Mesendoderm (in vitro differentiated cells): ENCODE measurements around the gene HOXA10.

ENCODE experiments used
- DNase-seq: peaks from one replicate; pipeline ENCODE4 v3.0.0; 2013
- H2AK5ac ChIP-seq: 2 replicates; pipeline ENCODE4 v1.6.1; 2013; ENCODE audit warnings: low read length, inconsistent platforms
- H2BK120ac ChIP-seq: 2 replicates; pipeline ENCODE4 v1.6.1; 2013; ENCODE audit warnings: low read depth, mild to moderate bottlenecking, low read length, moderate library complexity, mixed read lengths
- H2BK15ac ChIP-seq: replicated peaks from 2 replicates; pipeline ENCODE4 v1.6.1; 2013; ENCODE audit warnings: low read depth, mild to moderate bottlenecking, moderate library complexity
- H2BK5ac ChIP-seq: 2 replicates; pipeline ENCODE4 v1.6.1; 2013; ENCODE audit warnings: low read length, inconsistent platforms
- H3K18ac ChIP-seq: 2 replicates; pipeline ENCODE4 v1.6.1; 2013; ENCODE audit warnings: mild to moderate bottlenecking, low read length, mixed read lengths
- H3K23ac ChIP-seq: one replicate; pipeline ENCODE4 v1.6.1; 2013; ENCODE audit warnings: low read length
- H3K27ac ChIP-seq: 2 replicates; pipeline ENCODE4 v1.5.1; 2013; ENCODE audit warnings: low read depth, mild to moderate bottlenecking, inconsistent platforms, low read length, moderate library complexity
- H3K27me3 ChIP-seq: 2 replicates; pipeline ENCODE4 v1.6.1; 2013; ENCODE audit warnings: low read length, control low read depth, mild to moderate bottlenecking, inconsistent platforms; ENCODE audit not compliant: insufficient read depth, poor library complexity
- H3K36me3 ChIP-seq: 2 replicates; pipeline ENCODE4 v1.6.1; 2013; ENCODE audit warnings: low read length, inconsistent platforms; ENCODE audit not compliant: control insufficient read depth, insufficient read depth
- H3K4ac ChIP-seq: one replicate; pipeline ENCODE4 v1.6.1; 2013; ENCODE audit warnings: low read depth, mild to moderate bottlenecking, low read length, moderate library complexity
- H3K4me1 ChIP-seq: 2 replicates; pipeline ENCODE4 v1.6.1; 2013; ENCODE audit warnings: low read depth, low read length, inconsistent platforms; ENCODE audit not compliant: control insufficient read depth
- H3K4me2 ChIP-seq: 2 replicates; pipeline ENCODE4 v1.6.1; 2013; ENCODE audit warnings: low read length
- H3K4me3 ChIP-seq: 2 replicates; pipeline ENCODE4 v1.5.1; 2013; ENCODE audit warnings: mild to moderate bottlenecking, low read length
- H3K56ac ChIP-seq: one replicate; pipeline ENCODE4 v1.6.1; 2013; ENCODE audit warnings: low read length
- H3K79me1 ChIP-seq: 2 replicates; pipeline ENCODE4 v1.6.1; 2013; ENCODE audit warnings: low read length, inconsistent platforms
- H3K79me2 ChIP-seq: 2 replicates; pipeline ENCODE4 v1.6.1; 2013; ENCODE audit warnings: mild to moderate bottlenecking, low read length; ENCODE audit not compliant: control insufficient read depth, insufficient read depth
- H3K9ac ChIP-seq: 2 replicates; pipeline ENCODE4 v1.6.1; 2013; ENCODE audit warnings: low read length, inconsistent platforms
- H4K5ac ChIP-seq: one replicate; pipeline ENCODE4 v1.6.1; 2013; ENCODE audit warnings: low read length
- H4K8ac ChIP-seq: one replicate; pipeline ENCODE4 v1.6.1; 2013; ENCODE audit warnings: low read depth, mild to moderate bottlenecking, control low read depth, low read length, moderate library complexity
- WGBS: extraction: QIAGEN DNeasy Blood & Tissue Kit; methylation state at CpG from one replicate; pipeline ENCODE4 v1.1.7; 2013; ENCODE audit warnings: low lambda C conversion rate, missing lambda C conversion rate; ENCODE audit not compliant: insufficient coverage; ENCODE audit errors: extremely low coverage; 5-methylcytosine and 5-hydroxymethylcytosine counted together

Gene HOXA10

DNA sequence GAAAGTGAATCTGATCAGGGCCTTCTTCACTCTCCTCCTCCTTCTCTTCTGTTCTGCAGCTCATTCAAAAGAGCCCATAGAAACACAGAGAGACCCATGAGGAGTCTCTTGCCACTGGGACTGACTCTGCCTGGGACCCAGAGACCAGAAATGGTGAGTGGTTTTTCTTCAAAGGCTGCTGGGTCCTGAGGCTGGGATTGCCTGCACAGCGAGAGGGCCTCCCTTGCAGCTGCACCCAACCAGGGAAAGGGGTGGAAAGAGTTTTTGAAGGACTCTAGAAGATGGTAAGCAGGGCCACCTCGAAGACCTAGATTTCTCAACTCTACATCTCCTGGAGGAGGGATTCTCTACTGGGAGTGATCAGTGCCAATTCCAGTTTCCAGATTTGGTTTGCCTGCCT lies 41.2 kb upstream of the HOXA10 start:
- H3K18ac ChIP-seq = no peak overlapping the region
- H3K56ac ChIP-seq = no peak overlapping the region
- no peak overlapping the region for H4K5ac ChIP-seq
- H3K9ac ChIP-seq = no peak overlapping the region
- H3K4me3 ChIP-seq = no peak overlapping the region
- no peak overlapping the region for H2BK15ac ChIP-seq
- no peak overlapping the region for H2BK5ac ChIP-seq
- H2AK5ac ChIP-seq = no peak overlapping the region
- H3K4me1 ChIP-seq = peaks cover 2% of the 10 kb centered on the region
- H3K27me3 ChIP-seq = peaks cover 38% of the 10 kb centered on the region
- WGBS = no CpG with 5 or more reads among the region's 2 CpGs
- no peak overlapping the region for H3K23ac ChIP-seq
- H3K4me2 ChIP-seq = no peak overlapping the region
- H3K79me1 ChIP-seq = no peaks in the 10 kb centered on the region
- H2BK120ac ChIP-seq = no peak overlapping the region
- no peaks in the 10 kb centered on the region for H3K36me3 ChIP-seq
- no peak for DNase-seq
- H3K79me2 ChIP-seq = no peaks in the 10 kb centered on the region
- no peak overlapping the region for H3K4ac ChIP-seq
- H4K8ac ChIP-seq = no peak overlapping the region
- no peak overlapping the region for H3K27ac ChIP-seq

DNA sequence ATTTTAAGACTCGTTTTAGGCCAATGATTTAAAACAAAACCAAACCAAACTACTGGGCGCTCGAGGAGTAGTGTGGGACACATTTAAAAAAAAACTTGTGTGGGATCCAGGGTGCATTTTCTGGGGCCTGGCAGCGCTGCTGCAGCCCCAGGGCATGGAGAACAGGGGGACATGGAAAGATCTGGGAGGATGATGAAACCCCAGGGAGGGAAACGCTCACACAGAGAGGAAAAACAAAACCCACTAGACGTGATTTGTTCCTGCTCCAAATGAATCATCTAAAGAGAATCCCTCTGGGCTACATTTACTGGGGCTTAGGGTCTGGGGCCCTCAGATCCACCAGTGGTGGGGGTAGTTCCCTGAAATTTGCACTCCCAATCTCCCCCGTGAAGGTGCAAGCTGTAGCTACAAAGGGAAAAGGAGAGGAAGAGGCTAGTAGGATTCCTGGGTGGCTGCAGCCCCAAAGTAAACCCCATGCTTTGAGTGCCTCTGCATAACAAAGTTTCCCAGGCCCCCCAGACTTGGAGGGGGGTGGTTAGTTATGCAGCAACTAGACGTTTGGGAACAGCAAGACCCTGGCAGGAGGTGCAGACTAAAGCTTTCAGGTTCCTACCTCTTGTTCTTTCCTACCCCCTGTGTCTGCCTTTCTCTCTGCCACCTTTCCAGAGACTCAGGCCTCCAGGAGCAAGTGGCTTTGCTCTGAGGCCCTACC lies 40.3 kb upstream of the HOXA10 start:
- H3K9ac ChIP-seq = no peak overlapping the region
- no peak overlapping the region for H3K27ac ChIP-seq
- H3K4me1 ChIP-seq = peaks cover 2% of the 10 kb centered on the region
- no peak overlapping the region for H3K23ac ChIP-seq
- H3K4ac ChIP-seq = no peak overlapping the region
- no peak overlapping the region for H3K4me3 ChIP-seq
- no peaks in the 10 kb centered on the region for H3K79me2 ChIP-seq
- peaks cover 39% of the 10 kb centered on the region for H3K27me3 ChIP-seq
- H3K79me1 ChIP-seq = no peaks in the 10 kb centered on the region
- no CpG with 5 or more reads among the region's 8 CpGs for WGBS
- H3K56ac ChIP-seq = peak overlapping the region; percentile 25
- H3K18ac ChIP-seq = peak overlapping the region; percentile 31
- H3K4me2 ChIP-seq = no peak overlapping the region
- H2BK15ac ChIP-seq = no peak overlapping the region
- H2BK5ac ChIP-seq = no peak overlapping the region
- H2AK5ac ChIP-seq = no peak overlapping the region
- no peak overlapping the region for H4K5ac ChIP-seq
- no peaks in the 10 kb centered on the region for H3K36me3 ChIP-seq
- H2BK120ac ChIP-seq = no peak overlapping the region
- DNase-seq = no peak
- H4K8ac ChIP-seq = no peak overlapping the region

DNA sequence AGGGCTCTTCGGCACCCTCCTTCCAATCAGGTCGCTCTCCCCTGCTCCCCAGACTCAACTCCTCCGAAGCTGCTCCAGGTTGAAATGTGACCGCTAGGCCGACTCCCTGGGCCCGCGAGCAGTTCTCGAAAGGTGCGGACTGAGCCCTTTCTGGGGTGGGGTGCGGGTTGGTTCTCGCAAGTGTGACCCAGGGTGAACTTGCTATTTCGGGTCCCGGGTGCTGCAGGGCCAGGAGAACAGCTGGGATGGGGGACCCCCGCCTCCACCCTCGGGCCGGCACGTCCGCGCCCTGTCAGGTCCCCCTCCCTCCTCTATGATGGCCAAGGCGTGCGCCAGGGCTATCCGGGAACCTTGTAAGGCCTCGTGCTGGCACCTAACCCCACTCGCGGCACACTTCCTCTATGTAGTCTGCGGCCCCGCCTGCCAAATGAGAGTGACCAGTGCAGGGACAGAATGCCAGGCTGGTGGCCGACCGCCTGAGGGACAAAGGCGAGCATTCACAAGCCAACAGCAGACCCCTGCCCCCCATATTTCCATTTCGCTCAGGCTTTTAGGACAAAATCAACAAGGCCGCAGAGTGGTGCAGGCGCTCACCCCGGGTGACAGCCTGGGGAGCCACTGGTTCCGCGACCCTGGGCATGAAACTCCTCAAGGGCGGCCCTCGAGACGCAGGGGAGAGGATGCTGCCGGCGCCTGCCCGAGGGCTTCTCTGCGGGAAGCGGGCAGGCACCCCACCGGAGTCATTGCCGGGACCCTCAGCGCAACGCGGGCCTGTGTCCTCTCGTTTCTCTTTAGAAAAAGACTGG lies 39.5 kb upstream of the HOXA10 start:
- DNase-seq = no peak
- H3K4me3 ChIP-seq = no peak overlapping the region

DNA sequence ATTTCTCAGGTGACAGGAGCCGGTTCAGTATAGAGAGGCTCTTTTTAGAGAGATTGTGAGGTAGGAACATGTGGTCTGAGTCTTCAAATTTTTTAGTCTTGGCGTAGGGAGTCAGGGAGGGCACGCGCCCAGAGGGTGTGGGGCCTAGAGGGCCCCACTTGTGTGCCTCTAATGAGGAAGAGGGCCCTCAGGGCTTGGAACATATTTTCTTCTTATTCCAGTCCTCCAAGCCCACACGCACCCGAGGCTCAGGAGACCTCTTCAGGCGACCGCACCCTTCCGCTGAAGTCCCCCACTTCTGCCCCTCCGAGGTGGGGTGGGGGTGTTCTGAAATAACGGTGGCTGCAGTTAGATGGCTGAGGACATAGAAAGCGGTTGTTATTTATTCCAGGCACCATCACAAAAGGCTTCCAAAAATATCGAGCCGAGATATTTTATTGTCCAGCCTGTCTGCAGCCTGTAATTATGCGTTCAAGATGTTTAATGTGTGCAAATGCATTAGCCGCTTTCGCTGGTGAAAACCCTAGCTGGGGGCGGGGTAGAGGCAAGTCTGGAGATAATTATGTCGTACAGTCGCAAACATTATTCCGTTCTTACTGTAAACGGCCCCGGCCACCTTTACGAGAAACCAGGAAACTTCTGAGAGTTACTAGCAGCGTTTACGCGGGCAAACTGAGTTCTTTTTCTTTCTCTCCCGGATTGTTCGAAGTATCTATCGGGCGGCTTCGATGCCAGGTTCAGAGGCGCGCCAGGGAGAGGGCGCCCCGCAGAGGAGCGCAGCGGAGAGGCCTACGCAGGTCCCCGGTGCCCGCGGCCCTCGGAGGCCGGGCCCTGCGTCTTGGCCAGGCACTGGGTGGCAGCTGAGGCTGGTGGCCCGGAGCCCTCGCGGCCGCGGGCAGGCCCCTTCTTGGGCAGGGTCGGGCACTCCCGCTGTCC lies 38.6 kb upstream of the HOXA10 start:
- Histone ChIP-seq H2AK5ac (no peak overlapping the region), H2BK120ac (no peak overlapping the region), H3K79me2 (no peaks in the 10 kb centered on the region), H3K27me3 (peaks cover 52% of the 10 kb centered on the region), H3K56ac (peak overlapping the region; percentile 67), H3K4ac (no peak overlapping the region), H3K9ac (peak overlapping the region; percentile 34), H2BK5ac (no peak overlapping the region), H3K27ac (no peak overlapping the region), H3K4me3 (no peak overlapping the region), H3K79me1 (no peaks in the 10 kb centered on the region), H3K18ac (no peak overlapping the region), H3K23ac (peak overlapping the region; percentile 89), H3K36me3 (no peaks in the 10 kb centered on the region), H3K4me1 (peaks cover 2% of the 10 kb centered on the region), H2BK15ac (no peak overlapping the region), H4K8ac (no peak overlapping the region), H3K4me2 (peak overlapping the region; percentile 54), H4K5ac (no peak overlapping the region)
- no CpG with 5 or more reads among the region's 52 CpGs for WGBS
- no peak for DNase-seq

More for the DNA sequence above, 39.5 kb upstream of the HOXA10 start:
- Histone ChIP-seq H2BK5ac (no peak overlapping the region), H2BK15ac (no peak overlapping the region), H3K27ac (no peak overlapping the region), H2AK5ac (no peak overlapping the region), H3K23ac (peak overlapping the region; percentile 89), H3K9ac (peak overlapping the region; percentile 34), H3K56ac (peak overlapping the region; percentile 67), H3K4ac (no peak overlapping the region), H3K79me2 (no peaks in the 10 kb centered on the region), H3K18ac (no peak overlapping the region), H3K79me1 (no peaks in the 10 kb centered on the region), H3K36me3 (no peaks in the 10 kb centered on the region), H4K8ac (no peak overlapping the region), H3K4me2 (peak overlapping the region; percentile 54), H3K27me3 (peaks cover 44% of the 10 kb centered on the region), H3K4me1 (peaks cover 2% of the 10 kb centered on the region), H2BK120ac (no peak overlapping the region), H4K5ac (no peak overlapping the region)
- no CpG with 5 or more reads among the region's 50 CpGs for WGBS

DNA sequence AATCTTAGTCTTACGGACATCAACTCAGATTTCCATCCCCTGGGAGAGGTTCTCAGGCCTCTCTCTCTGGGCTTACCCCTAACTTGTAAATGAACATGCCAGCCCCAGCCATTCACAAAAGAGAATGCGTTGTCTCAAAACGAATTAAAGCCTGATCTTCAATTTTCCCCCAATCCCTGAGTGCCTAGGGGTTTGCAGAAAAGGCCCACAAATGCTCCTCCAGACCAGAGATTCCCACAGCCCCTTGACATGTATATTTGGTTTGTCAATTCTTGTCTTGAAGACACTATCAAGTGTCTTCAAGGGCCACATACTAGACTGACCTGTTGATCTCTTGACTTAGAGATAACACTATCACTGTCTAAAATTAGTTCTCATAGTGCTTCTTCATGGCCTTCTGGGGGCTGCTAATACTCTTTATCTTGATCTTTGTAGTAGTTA lies 37.7 kb upstream of the HOXA10 start:
- no peak for DNase-seq
- no peak overlapping the region for H4K8ac ChIP-seq

More for the DNA sequence above, 37.7 kb upstream of the HOXA10 start:
- no peak overlapping the region for H2BK5ac ChIP-seq
- no peaks in the 10 kb centered on the region for H3K36me3 ChIP-seq
- H2BK120ac ChIP-seq = no peak overlapping the region
- no peak overlapping the region for H3K4me3 ChIP-seq
- H3K27me3 ChIP-seq = peaks cover 59% of the 10 kb centered on the region
- no CpG with 5 or more reads among the region's 3 CpGs for WGBS
- no peak overlapping the region for H3K23ac ChIP-seq
- H3K18ac ChIP-seq = no peak overlapping the region
- no peaks in the 10 kb centered on the region for H3K79me2 ChIP-seq
- no peak overlapping the region for H3K27ac ChIP-seq
- no peak overlapping the region for H3K4me2 ChIP-seq
- H2BK15ac ChIP-seq = no peak overlapping the region
- no peak overlapping the region for H4K5ac ChIP-seq
- no peak overlapping the region for H3K9ac ChIP-seq
- no peak overlapping the region for H3K4ac ChIP-seq
- H3K4me1 ChIP-seq = peaks cover 2% of the 10 kb centered on the region
- no peaks in the 10 kb centered on the region for H3K79me1 ChIP-seq
- H3K56ac ChIP-seq = no peak overlapping the region
- H2AK5ac ChIP-seq = no peak overlapping the region
